Measurements from ENCODE around the gene PELO.
"Not testable (repeated sequence)": the region's sequence is repeated elsewhere in the genome, so short reads cannot be mapped to it uniquely, and the experiment has no call there.

The PELO gene, protein sequence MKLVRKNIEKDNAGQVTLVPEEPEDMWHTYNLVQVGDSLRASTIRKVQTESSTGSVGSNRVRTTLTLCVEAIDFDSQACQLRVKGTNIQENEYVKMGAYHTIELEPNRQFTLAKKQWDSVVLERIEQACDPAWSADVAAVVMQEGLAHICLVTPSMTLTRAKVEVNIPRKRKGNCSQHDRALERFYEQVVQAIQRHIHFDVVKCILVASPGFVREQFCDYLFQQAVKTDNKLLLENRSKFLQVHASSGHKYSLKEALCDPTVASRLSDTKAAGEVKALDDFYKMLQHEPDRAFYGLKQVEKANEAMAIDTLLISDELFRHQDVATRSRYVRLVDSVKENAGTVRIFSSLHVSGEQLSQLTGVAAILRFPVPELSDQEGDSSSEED

DNA sequence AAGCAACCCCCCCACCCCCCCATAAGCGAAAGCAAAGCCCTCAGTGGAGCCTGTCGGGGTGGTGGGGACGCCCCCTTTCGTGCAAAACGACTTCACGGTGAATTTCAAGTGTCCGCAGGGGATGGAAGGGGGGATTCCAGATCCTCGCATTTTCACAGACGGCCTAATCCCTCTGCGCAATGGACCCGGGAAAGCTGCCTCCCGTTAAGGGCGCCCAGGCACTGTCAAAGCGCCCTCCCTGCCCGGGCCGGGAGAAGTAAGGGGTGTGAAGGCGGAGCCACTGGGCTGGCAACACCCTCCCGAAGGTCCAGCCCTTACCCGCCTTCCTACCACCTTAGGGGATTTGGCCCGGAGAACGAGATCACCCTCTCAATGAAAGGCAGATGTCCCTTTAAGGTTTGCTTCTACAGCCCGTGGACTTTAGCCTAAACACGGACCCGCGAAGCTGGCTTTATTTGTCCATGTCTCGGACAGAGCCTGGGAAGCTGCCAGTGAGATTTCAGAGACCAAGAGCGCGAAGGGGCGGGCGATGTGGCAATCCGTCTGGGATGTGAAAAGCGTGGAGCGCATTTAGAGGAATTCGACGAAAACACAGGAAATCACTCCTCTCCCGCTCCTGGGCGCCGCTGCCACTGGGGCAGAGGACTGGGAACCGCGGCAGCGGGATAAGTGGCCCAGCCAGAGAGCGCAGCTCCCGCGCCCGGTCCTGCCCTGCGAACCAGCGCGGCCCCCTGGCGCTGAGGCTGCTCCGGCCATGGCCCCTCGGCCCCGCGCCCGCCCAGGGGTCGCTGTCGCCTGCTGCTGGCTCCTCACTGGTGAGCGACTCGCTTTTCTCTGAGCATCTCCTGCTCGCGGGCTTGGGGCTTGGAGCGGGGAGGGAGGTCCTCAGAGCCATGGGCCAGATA lies at the start of gene PELO, which contains the start of gene ITGA1:
PELO (plus strand) TSS at position 317 of the 905 bp plus-strand sequence. CDS start 12,479 bp downstream, outside the sequence.
ITGA1 (plus strand) TSS at position 317 of the 905 bp plus-strand sequence; CDS start at position 755, 438 bp downstream.
- DNase-seq (ENCODE audit: low read depth) = no peak
- TF ChIP-seq, protein P1, sequence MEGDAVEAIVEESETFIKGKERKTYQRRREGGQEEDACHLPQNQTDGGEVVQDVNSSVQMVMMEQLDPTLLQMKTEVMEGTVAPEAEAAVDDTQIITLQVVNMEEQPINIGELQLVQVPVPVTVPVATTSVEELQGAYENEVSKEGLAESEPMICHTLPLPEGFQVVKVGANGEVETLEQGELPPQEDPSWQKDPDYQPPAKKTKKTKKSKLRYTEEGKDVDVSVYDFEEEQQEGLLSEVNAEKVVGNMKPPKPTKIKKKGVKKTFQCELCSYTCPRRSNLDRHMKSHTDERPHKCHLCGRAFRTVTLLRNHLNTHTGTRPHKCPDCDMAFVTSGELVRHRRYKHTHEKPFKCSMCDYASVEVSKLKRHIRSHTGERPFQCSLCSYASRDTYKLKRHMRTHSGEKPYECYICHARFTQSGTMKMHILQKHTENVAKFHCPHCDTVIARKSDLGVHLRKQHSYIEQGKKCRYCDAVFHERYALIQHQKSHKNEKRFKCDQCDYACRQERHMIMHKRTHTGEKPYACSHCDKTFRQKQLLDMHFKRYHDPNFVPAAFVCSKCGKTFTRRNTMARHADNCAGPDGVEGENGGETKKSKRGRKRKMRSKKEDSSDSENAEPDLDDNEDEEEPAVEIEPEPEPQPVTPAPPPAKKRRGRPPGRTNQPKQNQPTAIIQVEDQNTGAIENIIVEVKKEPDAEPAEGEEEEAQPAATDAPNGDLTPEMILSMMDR (IDR thresholded peaks at IDR 0.05; ENCODE audit: low read depth, low read length, missing control alignments) = no peak
- H3K4me3 ChIP-seq (ENCODE audit: low read depth, low read length) = peak within 1 kb of the TSS; percentile 51

DNA sequence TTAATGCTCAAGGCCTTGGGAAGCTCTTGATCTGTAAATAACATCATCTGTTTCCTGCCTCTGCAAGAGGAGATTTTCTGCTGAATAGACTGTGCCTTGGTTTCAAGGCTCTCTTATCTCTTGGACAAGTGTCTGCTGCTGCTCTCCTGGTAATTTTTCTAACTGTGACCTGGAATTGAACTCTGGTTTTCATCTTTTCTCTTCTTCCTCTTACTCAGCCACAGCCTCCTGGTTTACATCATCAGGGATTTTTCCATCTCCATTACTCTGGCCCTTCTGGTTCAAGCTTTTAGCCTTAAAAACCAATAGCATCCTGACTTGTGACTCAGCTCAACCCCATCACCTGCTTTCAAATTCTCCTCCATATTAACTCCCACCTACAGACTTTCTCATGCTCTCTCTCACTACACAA lies 49.6 kb upstream of the PELO start:
- no peak for DNase-seq (ENCODE audit: low read depth)
- TF ChIP-seq, protein P1 (IDR thresholded peaks at IDR 0.05; ENCODE audit: low read depth, low read length, missing control alignments) = no peak
- H3K4me3 ChIP-seq (ENCODE audit: low read depth, low read length) = no peak overlapping the region

DNA sequence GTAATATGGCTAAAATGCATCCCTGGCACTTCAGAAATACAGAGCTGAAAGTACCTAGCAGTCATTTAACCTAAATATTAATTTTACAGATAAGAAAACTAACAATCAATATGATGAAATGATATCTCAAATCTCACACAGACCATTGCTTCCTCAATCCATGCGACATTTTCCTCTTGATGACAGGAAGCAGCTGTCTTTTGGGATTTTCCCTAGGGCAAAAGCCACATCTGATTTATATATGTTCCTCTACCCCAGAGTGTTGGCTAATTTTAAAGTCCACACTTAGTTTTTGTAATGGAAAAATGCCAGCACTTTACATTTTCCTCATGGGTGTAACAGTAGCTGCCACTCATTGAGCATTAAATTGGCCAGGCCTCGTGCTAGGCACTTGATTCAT lies 47.7 kb upstream of the PELO start:
- H3K4me3 ChIP-seq (ENCODE audit: low read depth, low read length) = no peak overlapping the region
- DNase-seq (ENCODE audit: low read depth) = no peak
- TF ChIP-seq, protein P1 (IDR thresholded peaks at IDR 0.05; ENCODE audit: low read depth, low read length, missing control alignments) = no peak

DNA sequence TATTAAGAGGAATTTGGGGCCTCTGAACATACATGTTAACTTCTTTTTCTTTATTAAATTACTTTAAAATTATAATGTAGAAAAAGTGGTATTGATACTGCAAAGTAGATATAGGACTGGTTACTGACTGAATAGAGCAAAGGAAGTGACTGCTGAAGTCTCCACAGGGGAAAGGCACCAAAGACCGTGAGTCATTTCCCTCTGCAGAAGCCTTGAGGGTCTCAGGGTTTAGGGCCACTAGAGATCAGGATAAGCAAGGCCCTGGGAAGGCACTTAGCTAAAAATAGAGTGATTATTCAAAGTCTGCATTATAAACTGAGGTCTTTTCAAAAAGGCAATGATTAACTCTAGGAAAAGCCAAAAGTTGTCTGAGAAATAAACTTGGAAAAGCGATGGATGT lies 44.7 kb upstream of the PELO start:
- no peak for DNase-seq (ENCODE audit: low read depth)
- TF ChIP-seq, protein P1 (IDR thresholded peaks at IDR 0.05; ENCODE audit: low read depth, low read length, missing control alignments) = no peak
- no peak overlapping the region for H3K4me3 ChIP-seq (ENCODE audit: low read depth, low read length)

DNA sequence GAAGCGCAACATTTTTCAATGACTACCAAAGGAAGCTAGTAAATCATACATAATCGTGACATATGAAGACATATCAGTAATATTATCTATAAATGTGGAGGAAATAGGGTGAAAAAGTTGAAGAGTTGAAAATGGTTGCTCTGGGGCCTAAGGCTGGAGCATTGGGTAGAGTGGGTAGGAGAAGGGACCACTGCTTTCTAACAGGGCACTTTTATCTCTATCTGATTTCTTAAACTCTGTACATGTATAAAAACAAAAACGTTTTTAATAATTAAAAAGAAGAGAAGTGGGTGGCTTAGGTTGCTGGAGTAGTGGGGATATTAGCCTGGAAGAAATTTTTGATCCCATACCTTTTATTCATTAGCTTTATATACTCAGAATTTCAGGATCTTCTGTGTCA lies 44.2 kb upstream of the PELO start:
- TF ChIP-seq, protein P1 (IDR thresholded peaks at IDR 0.05; ENCODE audit: low read depth, low read length, missing control alignments) = no peak

DNA sequence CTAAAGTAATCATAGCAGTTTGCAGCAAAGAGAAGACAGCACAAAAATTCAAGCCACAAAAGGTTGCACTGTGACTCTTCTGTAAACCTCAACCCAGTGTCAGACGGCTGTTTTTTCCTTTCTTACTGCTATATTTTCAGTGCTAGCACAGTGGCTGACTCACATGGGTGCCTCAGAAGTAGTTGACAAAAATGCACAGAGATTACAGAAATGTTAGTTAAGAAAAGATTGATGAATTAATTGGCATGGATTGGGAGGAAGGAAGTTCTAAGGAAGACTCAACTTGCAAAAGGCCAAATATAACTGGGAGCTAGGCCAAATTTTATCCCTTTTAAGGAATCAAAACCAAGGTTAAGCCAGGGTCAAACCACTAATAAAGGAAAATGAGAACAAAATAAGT lies 43.7 kb upstream of the PELO start:
- no peak for DNase-seq (ENCODE audit: low read depth)
- TF ChIP-seq, protein P1 (IDR thresholded peaks at IDR 0.05; ENCODE audit: low read depth, low read length, missing control alignments) = no peak
- no peak overlapping the region for H3K4me3 ChIP-seq (ENCODE audit: low read depth, low read length)

More for the DNA sequence above, 44.2 kb upstream of the PELO start:
- DNase-seq (ENCODE audit: low read depth) = no peak
- H3K4me3 ChIP-seq (ENCODE audit: low read depth, low read length) = no peak overlapping the region

DNA sequence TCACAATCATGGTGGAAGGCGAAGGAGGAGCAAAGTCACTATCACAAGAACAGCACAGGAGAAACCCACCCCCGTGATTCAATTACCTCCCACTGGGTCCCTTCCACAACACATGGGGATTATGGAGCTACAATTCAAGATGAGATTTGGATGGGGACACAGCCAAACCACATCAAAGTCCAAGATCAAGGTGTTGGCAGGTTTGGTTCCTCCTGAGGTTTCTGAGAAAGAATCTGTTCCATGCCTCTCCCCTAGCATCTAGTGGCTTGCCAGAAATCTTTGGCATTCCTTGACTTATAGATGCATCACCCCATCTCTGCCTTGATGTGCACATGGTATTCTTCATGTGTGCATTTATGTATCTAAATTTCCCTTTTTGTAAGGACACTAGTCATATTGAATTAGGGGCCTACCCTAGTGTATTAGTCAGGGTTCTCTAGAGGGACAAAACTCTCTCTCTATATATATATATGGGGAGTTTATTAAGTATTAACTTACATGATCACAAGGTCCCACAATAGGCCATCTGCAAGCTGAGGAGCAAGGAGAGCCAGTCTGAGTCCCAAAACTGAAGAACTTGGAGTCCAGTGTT lies 42.8 kb upstream of the PELO start:
- not testable (repeated sequence) for H3K4me3 ChIP-seq (ENCODE audit: low read depth, low read length)

More for the DNA sequence above, 42.8 kb upstream of the PELO start:
- DNase-seq (ENCODE audit: low read depth) = not testable (repeated sequence)
